GM10847 (cell line): ENCODE measurements around the gene DDOST.

ENCODE experiments used
- POLR2A ChIP-seq: IDR thresholded peaks from 2 replicates; pipeline ENCODE4 v1.6.1; 2011; ENCODE audit not compliant: insufficient read length; ENCODE audit errors: extremely low read depth

Gene DDOST

GRCh38 chr1:20654104-20654690, 7.0 kb downstream of the DDOST start:
- no peak for TF ChIP-seq POLR2A

- no peak for TF ChIP-seq POLR2A
These were observed 8.9 kb downstream of the DDOST start for GRCh38 chr1:20652300-20652699.

- TF ChIP-seq POLR2A: no peak
These were observed 12.2 kb downstream of the DDOST start for GRCh38 chr1:20648946-20649345.

GRCh38 chr1:20648438-20648837, 12.7 kb downstream of the DDOST start:
- no peak for TF ChIP-seq POLR2A

GRCh38 chr1:20645414-20645813, 15.8 kb downstream of the DDOST start:
- no peak for TF ChIP-seq POLR2A

GRCh38 chr1:20644416-20644815, 16.8 kb downstream of the DDOST start:
- TF ChIP-seq POLR2A: no peak

- TF ChIP-seq POLR2A: no peak
These were observed 18.1 kb downstream of the DDOST start for GRCh38 chr1:20643080-20643479.

GRCh38 chr1:20641975-20642374, 19.2 kb downstream of the DDOST start:
- no peak for TF ChIP-seq POLR2A

GRCh38 chr1:20640183-20640597, 21.0 kb downstream of the DDOST start:
- TF ChIP-seq POLR2A: no peak

GRCh38 chr1:20636785-20637347, 24.3 kb downstream of the DDOST start:
- TF ChIP-seq POLR2A: no peak

- no peak for TF ChIP-seq POLR2A
These were observed 26.5 kb downstream of the DDOST start for GRCh38 chr1:20634594-20635084.

GRCh38 chr1:20634065-20634593, 27.0 kb downstream of the DDOST start:
- no peak for TF ChIP-seq POLR2A

GRCh38 chr1:20633190-20634064, 27.7 kb downstream of the DDOST start, which contains the start of gene PINK1:
TSS of gene PINK1 (plus strand) at chr1:20633458. CDS start at chr1:20633549, 91 bp downstream.
- no peak for TF ChIP-seq POLR2A

GRCh38 chr1:20632386-20632785, 28.8 kb downstream of the DDOST start:
- no peak for TF ChIP-seq POLR2A

- TF ChIP-seq POLR2A: no peak
These were observed 30.4 kb downstream of the DDOST start for GRCh38 chr1:20630729-20631128.

GRCh38 chr1:20626524-20626923, 34.6 kb downstream of the DDOST start:
- no peak for TF ChIP-seq POLR2A
